HG03520 (cell line): ENCODE measurements around the gene OR10V1.

Experiments used
- ATAC-seq: cut with Tn5 transposase; IDR thresholded peaks from one replicate; pipeline ENCODE4 v1.9.1; 2021; ENCODE audit warnings: mild to moderate bottlenecking, moderate library complexity; ENCODE audit not compliant: unreplicated experiment

The OR10V1 gene

DNA sequence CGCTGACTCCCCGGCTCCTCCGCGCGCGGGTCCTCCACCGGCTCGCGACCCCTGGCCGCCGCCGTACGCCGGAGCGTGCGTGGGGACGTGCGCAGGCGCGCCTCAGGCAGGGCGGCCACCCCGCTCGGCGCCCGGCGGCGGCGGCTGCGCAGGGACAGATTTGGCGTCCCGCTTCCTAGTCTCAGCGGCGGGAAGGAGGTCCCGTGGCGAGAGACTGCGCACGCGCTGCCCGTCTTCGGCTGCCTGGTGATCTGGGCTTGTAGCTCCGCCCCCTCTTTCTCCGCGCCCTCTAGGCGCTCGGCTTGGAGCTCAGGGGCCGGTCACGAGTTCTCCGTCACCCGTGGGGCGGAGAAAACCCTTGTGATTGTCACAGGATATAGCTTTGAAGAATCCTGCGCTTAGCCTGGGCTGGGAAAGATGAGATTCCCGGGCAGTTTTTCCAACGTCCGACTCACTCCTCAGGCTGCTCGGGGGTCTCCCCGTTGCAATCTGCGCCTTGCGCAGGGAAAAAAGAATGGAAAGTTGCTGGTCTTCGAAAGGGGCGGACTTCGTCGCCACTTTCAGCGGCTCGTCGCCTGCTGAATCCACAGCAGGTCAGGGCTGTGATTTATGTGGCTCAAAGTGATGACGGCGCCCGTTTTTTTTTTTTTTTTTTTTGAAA, 44.6 kb downstream of the OR10V1 start, which contains the start of gene PATL1:
PATL1 (minus strand) TSS at position 88 of the 661 bp plus-strand sequence. CDS start 142 bp downstream, outside the sequence.
- ATAC-seq: peak; percentile 93

DNA sequence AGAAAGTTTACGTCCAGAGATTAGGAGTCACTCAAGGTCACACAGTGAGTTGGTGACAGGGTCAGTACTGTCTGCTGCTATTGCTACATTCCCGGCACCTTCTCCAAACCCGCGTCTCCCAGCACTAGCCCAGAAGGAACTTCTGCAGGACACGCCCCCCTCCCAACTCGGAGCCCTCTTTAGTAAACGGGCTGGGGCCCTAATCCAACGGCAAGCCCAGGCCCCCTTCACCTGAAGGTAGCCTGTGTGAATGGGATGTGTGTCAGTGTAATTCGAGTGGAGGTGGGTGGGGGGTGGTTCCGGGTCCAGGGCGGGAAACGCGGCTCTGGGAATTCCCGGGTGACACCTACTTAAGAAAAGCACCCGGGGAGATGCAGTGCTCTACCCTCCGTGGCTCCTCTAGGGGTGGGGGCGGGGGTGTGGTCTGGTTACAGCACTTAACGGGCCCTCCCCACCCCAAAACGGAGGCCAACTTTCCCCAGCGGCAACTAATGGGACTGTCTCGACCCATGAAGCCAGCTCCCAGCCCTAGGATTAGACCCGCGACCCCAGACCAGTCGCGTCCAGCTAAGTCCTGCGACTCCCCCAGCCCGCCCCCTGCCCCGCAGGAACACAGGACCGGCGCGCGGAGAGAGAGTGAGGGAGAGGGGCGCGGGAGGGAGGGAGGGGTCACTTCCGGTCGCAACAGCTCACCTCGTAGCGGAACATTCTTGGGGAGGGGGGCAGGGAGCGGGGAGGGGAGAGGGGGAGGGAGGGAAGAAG, 45.3 kb downstream of the OR10V1 start:
- peak; percentile 20 for ATAC-seq

GRCh38 chr11:59667812-59668187, 45.8 kb downstream of the OR10V1 start:
- ATAC-seq: no peak

DNA sequence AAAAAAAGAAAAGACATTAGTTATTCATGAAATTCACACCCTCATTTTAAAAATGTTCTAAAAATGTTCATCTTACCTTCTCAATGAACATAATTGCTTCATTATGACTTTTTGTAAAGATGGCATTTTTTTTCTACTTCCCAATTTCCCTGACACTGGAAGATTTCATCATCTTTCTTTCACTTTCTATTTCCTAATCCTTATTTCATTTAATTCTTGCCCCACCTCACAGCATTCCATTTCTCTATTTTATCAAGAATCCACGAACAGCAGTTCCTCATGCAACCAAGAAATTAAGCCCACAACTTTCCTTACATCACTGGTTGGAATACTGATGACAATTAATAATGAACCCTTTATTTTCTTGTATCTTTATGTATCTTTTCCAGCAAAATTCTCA, 46.7 kb downstream of the OR10V1 start:
- no peak for ATAC-seq
